ENCODE results near the gene MARVELD1. TPM values are rescaled to one million over a fixed set of nuclear protein-coding genes. Genes with fewer than 3 reads are reported as not detected.

Gene MARVELD1
- total and polyA plus RNA-seq, 2 of the 8 experiments (the other 6 are each of a cell fraction or from before 2014, with no cell fraction given) = 28.1 to 37.3 TPM

- Histone ChIP-seq H4K5ac (ENCODE audit: insufficient read length, low read depth, low read length) (no peak overlapping the region), H3K14ac (ENCODE audit: insufficient read length) (no peak overlapping the region), H2BK15ac (ENCODE audit: low read length) (no peak overlapping the region; the same call in 1 of the 2 replicates), H3K9ac (replicated peaks in 1 of 4; ENCODE audit: extremely low read depth in 1 of 4, low read depth in 3 of 4, low read length in 3 of 4) (no peak overlapping the region), H3K23me2 (ENCODE audit: low read depth, low read length) (peaks cover 7% of the 10 kb centered on the region; the same call in 1 of the 2 replicates), H4K91ac (replicated peaks; ENCODE audit: insufficient read length, low read length) (no peak overlapping the region), H3K27me3 (replicated peaks in 1 of 4; ENCODE audit: control insufficient read depth in 3 of 4, extremely low read depth in 1 of 4, insufficient read depth in 3 of 4, low read length in 3 of 4) (peaks cover 10 to 27% (median 21%) of the 10 kb centered on the region in 4 experiments), H3K18ac (ENCODE audit: extremely low read depth, low read length) (no peak overlapping the region), H3K9me3 (ENCODE audit: insufficient read depth in 2 of 2, low read depth in 1 of 2, low read length in 1 of 2) (no peaks in the 10 kb centered on the region), H2BK120ac (replicated peaks; ENCODE audit: low read depth, low read length) (no peak overlapping the region), H4K20me1 (replicated peaks in 1 of 2; ENCODE audit: control insufficient read depth in 1 of 2, insufficient read depth in 2 of 2, low read length in 2 of 2) (no peaks in the 10 kb centered on the region), H3K4me2 (ENCODE audit: insufficient read depth in 1 of 2, low read depth in 2 of 2, low read length in 2 of 2) (no peak overlapping the region), H2BK12ac (ENCODE audit: low read depth, low read length) (no peak overlapping the region), H3K4me3 (ENCODE audit: extremely low read depth in 1 of 4, insufficient read depth in 2 of 4, low read depth in 3 of 4, low read length in 4 of 4) (no peak overlapping the region), H2BK5ac (ENCODE audit: low read depth, low read length) (no peak overlapping the region), H3K4me1 (replicated peaks in 1 of 4; ENCODE audit: control insufficient read depth in 3 of 4, insufficient read depth in 4 of 4, low read length in 3 of 4) (peaks cover 0 to 15% (median 11%) of the 10 kb centered on the region in 4 experiments; a peak in 6 of 7 replicates), H2AK5ac (ENCODE audit: low read depth, low read length) (no peak overlapping the region), H2AFZ (ENCODE audit: low read length) (no peak overlapping the region), H3K79me1 (ENCODE audit: low read depth, low read length) (no peaks in the 10 kb centered on the region), H3K79me2 (ENCODE audit: control insufficient read depth in 1 of 2, insufficient read depth in 2 of 2, low read length in 2 of 2) (no peaks in the 10 kb centered on the region), H3K56ac (replicated peaks; ENCODE audit: insufficient read length, low read depth, low read length) (no peak overlapping the region), H3K36me3 (ENCODE audit: control insufficient read depth in 2 of 4, insufficient read depth in 4 of 4, low read length in 3 of 4) (no peaks in the 10 kb centered on the region; a peak in 1 of 8 replicates), H3K4ac (replicated peaks; ENCODE audit: insufficient read length, low read depth, low read length) (no peak overlapping the region), H4K8ac (ENCODE audit: extremely low read depth, insufficient read depth, low read length) (no peak overlapping the region), H3K23ac (ENCODE audit: insufficient read length) (no peak overlapping the region), H3K27ac (ENCODE audit: low read depth, low read length) (no peak overlapping the region), H2BK20ac (ENCODE audit: low read length) (no peak overlapping the region)
- WGBS, 2 experiments (ENCODE audit: extremely low coverage in 1 of 2, insufficient coverage in 1 of 2, insufficient read length in 1 of 2, insufficient replicate concordance in 2 of 2, low coverage in 1 of 2, low lambda C conversion rate in 2 of 2, missing lambda C conversion rate in 1 of 2) = 90% methylated on average over 13 of the region's 13 CpGs; no CpG with 5 or more reads in 1 of the 2 experiments
- FAIRE-seq = no peak
- ChIA-PET POLR2A (ENCODE audit: partially characterized antibody) (interaction anchor here (0.6 to 1.9 kb wide), 5 partner anchors 8 to 134 kb away, joined by 3 to 6 read pairs (median 4); no protein-coding TSS in a partner anchor), CTCF (ENCODE audit: partially characterized antibody) (interaction anchor here (1.1 to 1.7 kb wide), 6 partner anchors 11 to 122 kb away, joined by 3 to 7 read pairs (median 4); no protein-coding TSS in a partner anchor)
- TF ChIP-seq RNF2 (IDR thresholded peaks at IDR 0.05; ENCODE audit: borderline replicate concordance, low read depth, low read length, missing control alignments, poor library complexity, severe bottlenecking) = no peak
- DNase-seq (ENCODE audit: low read depth in 1 of 2, low spot score in 2 of 2) = no peak
These were observed 52.7 kb downstream of the MARVELD1 start for GRCh38 chr10:97766106-97766810.
